ENCODE data around the gene OSBPL2.

DNA sequence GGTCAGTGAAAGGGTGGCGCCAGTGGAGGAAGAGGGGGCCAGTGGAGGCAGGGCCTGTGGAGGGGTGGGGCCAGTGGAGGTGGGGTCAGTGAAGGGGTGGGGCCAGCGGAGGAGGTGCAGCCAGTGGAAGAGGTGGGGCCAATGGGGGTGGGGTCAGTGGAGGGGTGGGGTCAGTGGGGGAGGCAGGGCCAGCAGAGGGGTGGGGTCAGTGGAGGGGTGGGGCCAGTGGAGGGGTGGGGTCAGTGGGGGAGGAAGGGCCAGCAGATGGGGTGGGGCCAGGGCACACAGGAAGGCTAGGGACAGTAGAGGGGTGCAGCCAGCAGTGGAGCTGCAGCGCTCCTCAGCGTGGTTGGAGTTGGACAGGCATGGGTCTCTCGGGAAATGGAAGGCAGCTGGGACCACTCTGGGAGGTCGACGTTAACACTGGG, 83.2 kb downstream of the OSBPL2 start:
- TF ChIP-seq, protein P1, sequence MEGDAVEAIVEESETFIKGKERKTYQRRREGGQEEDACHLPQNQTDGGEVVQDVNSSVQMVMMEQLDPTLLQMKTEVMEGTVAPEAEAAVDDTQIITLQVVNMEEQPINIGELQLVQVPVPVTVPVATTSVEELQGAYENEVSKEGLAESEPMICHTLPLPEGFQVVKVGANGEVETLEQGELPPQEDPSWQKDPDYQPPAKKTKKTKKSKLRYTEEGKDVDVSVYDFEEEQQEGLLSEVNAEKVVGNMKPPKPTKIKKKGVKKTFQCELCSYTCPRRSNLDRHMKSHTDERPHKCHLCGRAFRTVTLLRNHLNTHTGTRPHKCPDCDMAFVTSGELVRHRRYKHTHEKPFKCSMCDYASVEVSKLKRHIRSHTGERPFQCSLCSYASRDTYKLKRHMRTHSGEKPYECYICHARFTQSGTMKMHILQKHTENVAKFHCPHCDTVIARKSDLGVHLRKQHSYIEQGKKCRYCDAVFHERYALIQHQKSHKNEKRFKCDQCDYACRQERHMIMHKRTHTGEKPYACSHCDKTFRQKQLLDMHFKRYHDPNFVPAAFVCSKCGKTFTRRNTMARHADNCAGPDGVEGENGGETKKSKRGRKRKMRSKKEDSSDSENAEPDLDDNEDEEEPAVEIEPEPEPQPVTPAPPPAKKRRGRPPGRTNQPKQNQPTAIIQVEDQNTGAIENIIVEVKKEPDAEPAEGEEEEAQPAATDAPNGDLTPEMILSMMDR (IDR thresholded peaks at IDR 0.05) = no peak
- TF ChIP-seq EZH2 (IDR thresholded peaks at IDR 0.05) = no peak

All from neural progenitor cell (in vitro differentiated cells).